Osteoblast (primary cell): Measurements from ENCODE around the gene ZNF440. TPM values are rescaled to one million over a fixed set of nuclear protein-coding genes. Genes with fewer than 3 reads are reported as not detected.

Experiments
- DNase-seq: peaks from one replicate; pipeline ENCODE4 v3.0.0; 2011; ENCODE audit warnings: low spot score, mixed read lengths; ENCODE audit not compliant: insufficient read length; ENCODE audit errors: missing footprints
- H2AFZ ChIP-seq: 2 replicates; pipeline ENCODE4 v1.6.0; 2011; ENCODE audit warnings: mild to moderate bottlenecking, low read length
- H3K27ac ChIP-seq: 2 replicates; pipeline ENCODE4 v1.5.1; 2011; ENCODE audit warnings: mild to moderate bottlenecking, low read depth, low read length, moderate library complexity
- H3K27me3 ChIP-seq: 2 replicates; pipeline ENCODE4 v1.6.0; 2012; ENCODE audit warnings: mild to moderate bottlenecking, control low read depth, inconsistent platforms, low read length, moderate library complexity; ENCODE audit not compliant: insufficient read depth
- H3K36me3 ChIP-seq: 2 replicates; pipeline ENCODE4 v1.5.1; 2011; ENCODE audit warnings: mild to moderate bottlenecking, low read length, control low read depth, moderate library complexity; ENCODE audit not compliant: insufficient read depth
- H3K4me1 ChIP-seq: 2 replicates; pipeline ENCODE4 v1.5.1; 2011; ENCODE audit warnings: mild to moderate bottlenecking, low read length, control low read depth, moderate library complexity; ENCODE audit not compliant: insufficient read depth
- H3K4me2 ChIP-seq: 2 replicates; pipeline ENCODE4 v1.6.0; 2011; ENCODE audit warnings: mild to moderate bottlenecking, low read length; ENCODE audit not compliant: insufficient read depth
- H3K4me3 ChIP-seq: fragments of 200-600 bp; sonication (generic); 3 replicates; pipeline ENCODE4 v1.5.1; 2012; ENCODE audit warnings: mild to moderate bottlenecking, low read length, inconsistent platforms; ENCODE audit not compliant: insufficient read depth
- H3K79me2 ChIP-seq: 2 replicates; pipeline ENCODE4 v1.6.0; 2012; ENCODE audit warnings: mild to moderate bottlenecking, low read length, control low read depth, inconsistent platforms; ENCODE audit not compliant: insufficient read depth
- H3K9me3 ChIP-seq: 2 replicates; pipeline ENCODE4 v1.5.1; 2011; ENCODE audit warnings: low read depth, low read length, control low read depth
- H4K20me1 ChIP-seq: 2 replicates; pipeline ENCODE4 v1.6.0; 2012; ENCODE audit warnings: mild to moderate bottlenecking, low read length, control low read depth; ENCODE audit not compliant: insufficient read depth
- CTCF ChIP-seq: IDR thresholded peaks from 2 replicates; pipeline ENCODE4 v1.5.1; 2011; ENCODE audit warnings: mild to moderate bottlenecking, low read depth, low read length, moderate library complexity; ENCODE audit errors: extremely low read depth
- total RNA-seq: library from RNA; depleted of rRNA; stranded (reverse); fragments of >200 nt; gene quantifications from 2 replicates; pipeline ENCODE4 v1.2.3, GENCODE V29; 2012

ZNF440 gene
- total RNA-seq, 1 donor, result 11.2 TPM

GRCh38 chr19:11880598-11880997 lies 66.5 kb downstream of the ZNF440 start:
- H3K79me2 ChIP-seq, result no peaks in the 10 kb centered on the region
- no peak for DNase-seq
- H3K4me1 ChIP-seq, result no peaks in the 10 kb centered on the region
- no peaks in the 10 kb centered on the region for H4K20me1 ChIP-seq
- no peak overlapping the region for H3K27ac ChIP-seq
- no peaks in the 10 kb centered on the region for H3K27me3 ChIP-seq
- no peaks in the 10 kb centered on the region for H3K36me3 ChIP-seq
- H3K9me3 ChIP-seq, result no peaks in the 10 kb centered on the region
- H2AFZ ChIP-seq, result no peak overlapping the region
- no peak for TF ChIP-seq CTCF
- H3K4me3 ChIP-seq, result no peak overlapping the region
- H3K4me2 ChIP-seq, result no peak overlapping the region

- Histone ChIP-seq H3K4me1 (no peaks in the 10 kb centered on the region), H3K36me3 (no peaks in the 10 kb centered on the region), H3K4me2 (peak overlapping the region; percentile 25), H3K27me3 (no peaks in the 10 kb centered on the region), H3K27ac (no peak overlapping the region), H3K9me3 (no peaks in the 10 kb centered on the region), H3K4me3 (no peak overlapping the region), H3K79me2 (no peaks in the 10 kb centered on the region), H2AFZ (no peak overlapping the region), H4K20me1 (no peaks in the 10 kb centered on the region)
- peak; percentile 66 for TF ChIP-seq CTCF
- DNase-seq, result peak; percentile 90
Observed at GRCh38 chr19:11881151-11881800, 67.2 kb downstream of the ZNF440 start.

- DNase-seq, result peak; percentile 35
- no peak overlapping the region for H3K4me2 ChIP-seq
- no peaks in the 10 kb centered on the region for H3K9me3 ChIP-seq
- H3K27me3 ChIP-seq, result no peaks in the 10 kb centered on the region
- H3K4me3 ChIP-seq, result no peak overlapping the region
- no peak for TF ChIP-seq CTCF
- H3K36me3 ChIP-seq, result no peaks in the 10 kb centered on the region
- no peaks in the 10 kb centered on the region for H3K79me2 ChIP-seq
- H3K27ac ChIP-seq, result no peak overlapping the region
- no peak overlapping the region for H2AFZ ChIP-seq
- peaks cover 5% of the 10 kb centered on the region for H3K4me1 ChIP-seq
- no peaks in the 10 kb centered on the region for H4K20me1 ChIP-seq
Observed at GRCh38 chr19:11882606-11883005, 68.5 kb downstream of the ZNF440 start.

Other genes starting within 250 kb of the ZNF440 start
- 0.59 and 2.5 TPM in 2 replicates for gene ACP5, start 236.6 kb upstream of the ZNF440 start, total RNA-seq
- gene ZNF627, start 216.8 kb upstream of the ZNF440 start, total RNA-seq, result 18.9 and 20.3 TPM in 2 replicates
- gene ZNF823, start 75.3 kb upstream of the ZNF440 start, total RNA-seq, result 6.2 and 9.4 TPM in 2 replicates
- gene ZNF441, start 47.3 kb upstream of the ZNF440 start, total RNA-seq, result 11.6 and 13.3 TPM in 2 replicates
- 4.3 and 6.2 TPM in 2 replicates for gene ZNF491, start 15.8 kb upstream of the ZNF440 start, total RNA-seq
- 8.5 and 8.7 TPM in 2 replicates for gene ZNF439, start 34.5 kb downstream of the ZNF440 start, total RNA-seq
- 14.1 and 14.8 TPM in 2 replicates for gene ZNF69, start 73.5 kb downstream of the ZNF440 start, total RNA-seq
- 9.4 and 10.6 TPM in 2 replicates for gene ZNF700, start 110.8 kb downstream of the ZNF440 start, total RNA-seq
- gene ZNF763, start 150.8 kb downstream of the ZNF440 start, total RNA-seq, result 2.5 and 2.9 TPM in 2 replicates
- gene ZNF433, start 221.4 kb downstream of the ZNF440 start, total RNA-seq, result 4.1 and 5.1 TPM in 2 replicates
- gene ZNF878, start 238.7 kb downstream of the ZNF440 start, total RNA-seq, result 0.29 and 0.36 TPM in 2 replicates